Stimulated activated memory B cell treated with anti-CD40 and anti-IgM and Interleukin-4, amounts not matched to agents 10 μg/mL and 1 μg/mL and 100 μg/mL, for 72 hours (primary cell): ENCODE results near the gene SLC35A2.
"Not testable (repeated sequence)": the region's sequence is repeated elsewhere in the genome, so short reads cannot be mapped to it uniquely, and the experiment has no call there.

ENCODE experiments used
- ATAC-seq: fragments of 150-1000 bp; cut with Tn5 transposase; 2 replicates; pipeline ENCODE4 v1.10.0; 2021
- H3K27ac Mint-ChIP-seq: one replicate; pipeline ENCODE4 v1.8.0; 2022; ENCODE audit warnings: mild to moderate bottlenecking, mixed read lengths
- H3K27me3 Mint-ChIP-seq: one replicate; pipeline ENCODE4 v1.8.0; 2022; ENCODE audit warnings: mixed read lengths
- H3K36me3 Mint-ChIP-seq: one replicate; pipeline ENCODE4 v1.8.0; 2022; ENCODE audit warnings: mixed read lengths
- H3K4me1 Mint-ChIP-seq: one replicate; pipeline ENCODE4 v1.8.0; 2022; ENCODE audit warnings: mixed read lengths
- H3K4me3 Mint-ChIP-seq: one replicate; pipeline ENCODE4 v1.8.0; 2022; ENCODE audit warnings: mild to moderate bottlenecking, moderate library complexity, mixed read lengths
- H3K9me3 Mint-ChIP-seq: one replicate; pipeline ENCODE4 v1.8.0; 2022; ENCODE audit warnings: mixed read lengths

SLC35A2 gene

GRCh38 chrX:48897625-48898306, 13.7 kb downstream of the SLC35A2 start, which contains the start of the genes PQBP1 and TIMM17B:
PQBP1 (plus strand) TSS chrX:48897930; CDS start chrX:48898510, 580 bp downstream.
TIMM17B (minus strand) TSS chrX:48897768; CDS start chrX:48897749, 19 bp downstream.
- Mint-ChIP-seq H3K36me3 (peaks cover 8% of the 10 kb centered on the region), H3K9me3 (no peaks in the 10 kb centered on the region), H3K27me3 (no peaks in the 10 kb centered on the region), H3K27ac (peak within 1 kb of the TSS; percentile 84), H3K4me3 (peak within 1 kb of the TSS; percentile 84), H3K4me1 (peaks cover 20% of the 10 kb centered on the region)
- peak; percentile 96 for ATAC-seq

DNA sequence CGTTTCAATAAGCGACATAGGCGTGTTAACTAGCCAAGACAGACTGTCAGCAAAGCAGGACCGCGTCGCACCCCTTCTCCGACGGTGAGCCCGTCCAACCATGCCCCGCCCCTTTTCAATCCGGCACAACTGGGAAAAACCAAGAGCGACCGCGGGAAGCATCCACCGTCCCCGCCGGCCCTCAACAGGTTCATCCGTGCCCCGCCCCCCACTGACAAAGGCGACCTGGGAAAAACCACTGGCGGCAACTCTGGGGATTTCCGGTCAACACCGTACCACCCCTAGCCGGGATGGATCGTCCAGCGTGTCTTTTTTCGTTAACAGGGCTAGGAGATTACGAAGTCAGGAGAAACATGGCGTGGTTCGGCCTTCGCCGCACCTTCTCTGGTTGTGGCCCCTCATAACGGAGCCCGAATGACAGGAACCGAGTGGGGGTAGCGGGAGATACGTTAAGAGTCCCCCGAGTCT, 14.3 kb downstream of the SLC35A2 start:
- Mint-ChIP-seq H3K9me3 (no peaks in the 10 kb centered on the region), H3K4me3 (peak overlapping the region; percentile 84)
- peak; percentile 24 for ATAC-seq

GRCh38 chrX:48896611-48897011, 14.8 kb downstream of the SLC35A2 start:
- H3K27me3 Mint-ChIP-seq: no peaks in the 10 kb centered on the region
- H3K4me3 Mint-ChIP-seq: peak overlapping the region; percentile 84
- H3K4me1 Mint-ChIP-seq: peaks cover 20% of the 10 kb centered on the region
- H3K36me3 Mint-ChIP-seq: no peaks in the 10 kb centered on the region
- peak overlapping the region; percentile 84 for H3K27ac Mint-ChIP-seq
- no peak for ATAC-seq
- H3K9me3 Mint-ChIP-seq: no peaks in the 10 kb centered on the region

More for the DNA sequence above, 14.3 kb downstream of the SLC35A2 start:
- H3K27me3 Mint-ChIP-seq: no peaks in the 10 kb centered on the region
- peaks cover 6% of the 10 kb centered on the region for H3K36me3 Mint-ChIP-seq
- peaks cover 20% of the 10 kb centered on the region for H3K4me1 Mint-ChIP-seq
- peak overlapping the region; percentile 84 for H3K27ac Mint-ChIP-seq

DNA sequence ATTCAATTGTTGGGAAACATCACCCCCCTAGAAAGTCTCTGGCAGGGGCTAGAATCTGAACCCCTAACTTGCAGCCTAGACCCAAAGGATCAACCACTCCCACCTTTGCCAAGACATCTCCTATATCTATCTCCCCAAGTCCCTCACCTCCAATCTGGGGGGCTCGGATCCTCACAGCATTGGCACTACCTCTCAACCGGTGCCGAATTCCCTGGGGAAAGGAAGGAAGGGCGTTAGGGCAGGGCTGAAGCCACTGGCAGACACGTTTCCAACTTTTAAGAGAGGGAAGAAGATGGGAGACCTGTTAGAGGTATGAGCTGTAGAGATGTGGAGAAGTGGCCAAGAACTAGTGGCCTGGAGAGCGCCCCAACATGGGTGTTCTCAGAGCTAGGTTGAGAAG, 16.6 kb downstream of the SLC35A2 start:
- Mint-ChIP-seq H3K9me3 (no peaks in the 10 kb centered on the region), H3K27ac (no peak overlapping the region), H3K4me1 (peaks cover 31% of the 10 kb centered on the region), H3K4me3 (no peak overlapping the region), H3K36me3 (no peaks in the 10 kb centered on the region), H3K27me3 (no peaks in the 10 kb centered on the region)
- no peak for ATAC-seq

DNA sequence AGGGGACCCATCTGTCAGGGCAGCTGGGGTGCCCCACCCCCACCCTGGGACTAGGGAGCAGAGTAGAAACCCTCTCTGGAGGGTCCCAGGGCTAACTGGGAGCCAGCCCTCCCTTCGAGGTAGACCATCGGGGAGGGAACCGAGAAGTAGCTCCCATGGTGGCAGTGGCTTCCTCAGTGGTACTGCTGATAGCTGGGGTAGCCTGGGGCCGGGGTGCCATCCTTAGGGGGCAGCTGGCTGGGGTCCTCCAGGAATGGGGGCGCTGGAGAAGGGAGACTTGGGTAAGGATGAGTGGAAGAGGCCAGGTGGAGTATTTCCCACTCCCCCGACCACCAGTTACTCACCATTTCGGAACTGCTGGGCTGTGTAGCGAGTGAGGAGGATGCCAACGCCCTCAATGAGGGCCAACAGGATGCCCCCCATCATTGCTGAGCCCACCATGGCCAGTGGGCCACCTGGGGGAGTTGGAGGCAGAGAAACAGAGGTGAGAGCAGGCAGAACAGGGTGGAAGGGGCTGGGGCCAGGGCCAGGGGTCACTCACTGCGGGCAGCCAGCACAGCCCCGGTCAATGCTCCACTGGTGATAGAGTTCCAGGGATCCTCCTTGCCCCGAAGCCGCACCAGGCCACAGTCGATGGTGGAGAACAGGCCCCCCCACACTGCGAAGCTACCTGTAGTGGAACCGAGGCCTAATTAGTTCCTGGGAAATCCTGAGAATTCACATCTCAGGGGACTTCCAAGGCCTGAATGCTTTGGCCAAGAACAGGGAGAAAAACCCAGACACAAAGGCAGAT, 17.7 kb downstream of the SLC35A2 start:
- no peak overlapping the region for H3K27ac Mint-ChIP-seq
- H3K4me3 Mint-ChIP-seq: no peak overlapping the region

GRCh38 chrX:48892896-48893295, 18.6 kb downstream of the SLC35A2 start:
- no peaks in the 10 kb centered on the region for H3K27me3 Mint-ChIP-seq
- ATAC-seq: no peak
- H3K36me3 Mint-ChIP-seq: no peaks in the 10 kb centered on the region
- H3K4me1 Mint-ChIP-seq: peaks cover 27% of the 10 kb centered on the region
- H3K27ac Mint-ChIP-seq: no peak overlapping the region
- no peaks in the 10 kb centered on the region for H3K9me3 Mint-ChIP-seq
- no peak overlapping the region for H3K4me3 Mint-ChIP-seq

More for the DNA sequence above, 17.7 kb downstream of the SLC35A2 start:
- ATAC-seq: no peak
- no peaks in the 10 kb centered on the region for H3K27me3 Mint-ChIP-seq
- H3K4me1 Mint-ChIP-seq: peaks cover 31% of the 10 kb centered on the region
- H3K36me3 Mint-ChIP-seq: no peaks in the 10 kb centered on the region
- no peaks in the 10 kb centered on the region for H3K9me3 Mint-ChIP-seq

DNA sequence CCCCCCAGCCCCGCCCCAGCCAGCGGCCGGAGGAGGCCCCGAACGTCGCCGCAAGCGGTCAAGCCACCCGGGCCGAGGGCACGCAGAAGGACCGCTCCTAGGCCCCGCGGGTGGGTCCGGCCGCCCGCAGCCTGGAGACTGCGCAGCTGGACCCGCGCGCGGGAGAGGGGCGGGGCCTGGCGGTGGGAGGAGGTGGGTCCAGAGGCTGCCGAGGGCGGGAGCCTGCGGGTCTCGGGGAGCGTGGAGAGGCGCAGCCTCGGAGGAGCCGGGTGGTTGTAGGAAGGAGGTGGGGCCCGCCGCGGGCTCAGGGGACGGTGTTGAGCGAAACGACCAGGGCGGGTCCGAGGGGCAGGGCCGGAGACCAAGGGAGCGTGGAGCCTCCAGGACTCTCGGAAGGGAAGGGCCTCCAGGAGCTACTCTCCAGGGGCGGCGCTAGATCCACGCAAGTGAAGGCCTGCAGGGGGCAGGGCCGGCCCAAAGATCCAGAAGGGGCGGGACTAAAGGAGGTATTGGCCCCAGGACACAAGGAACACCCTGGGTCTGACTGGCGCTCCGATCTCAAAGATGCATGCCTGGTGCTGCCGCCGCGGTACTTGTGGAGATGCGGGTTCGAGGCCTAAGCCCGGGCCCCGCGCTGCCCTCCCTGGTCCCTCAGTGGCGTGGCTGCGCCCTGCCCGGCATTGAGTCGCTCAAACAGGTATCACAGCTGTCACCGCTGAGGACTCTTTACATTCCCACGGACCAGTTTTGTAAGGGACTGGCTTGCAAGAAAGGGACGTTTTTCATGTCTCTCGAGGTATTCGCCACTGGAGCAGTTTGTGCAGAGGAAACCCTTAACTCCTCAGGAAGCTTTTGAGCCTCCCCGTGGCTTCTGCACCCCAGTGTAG, 19.8 kb downstream of the SLC35A2 start:
- Mint-ChIP-seq H3K4me3 (peak overlapping the region; percentile 74), H3K36me3 (no peaks in the 10 kb centered on the region), H3K27me3 (no peaks in the 10 kb centered on the region), H3K9me3 (no peaks in the 10 kb centered on the region), H3K27ac (no peak overlapping the region), H3K4me1 (peaks cover 22% of the 10 kb centered on the region)
- ATAC-seq: peak; percentile 94

- Mint-ChIP-seq H3K27ac (peak overlapping the region; percentile 54), H3K27me3 (no peaks in the 10 kb centered on the region), H3K9me3 (no peaks in the 10 kb centered on the region), H3K36me3 (no peaks in the 10 kb centered on the region), H3K4me3 (peak overlapping the region; percentile 74), H3K4me1 (peaks cover 20% of the 10 kb centered on the region)
- peak; percentile 75 for ATAC-seq
Observed at GRCh38 chrX:48890934-48891401, 20.5 kb downstream of the SLC35A2 start.

DNA sequence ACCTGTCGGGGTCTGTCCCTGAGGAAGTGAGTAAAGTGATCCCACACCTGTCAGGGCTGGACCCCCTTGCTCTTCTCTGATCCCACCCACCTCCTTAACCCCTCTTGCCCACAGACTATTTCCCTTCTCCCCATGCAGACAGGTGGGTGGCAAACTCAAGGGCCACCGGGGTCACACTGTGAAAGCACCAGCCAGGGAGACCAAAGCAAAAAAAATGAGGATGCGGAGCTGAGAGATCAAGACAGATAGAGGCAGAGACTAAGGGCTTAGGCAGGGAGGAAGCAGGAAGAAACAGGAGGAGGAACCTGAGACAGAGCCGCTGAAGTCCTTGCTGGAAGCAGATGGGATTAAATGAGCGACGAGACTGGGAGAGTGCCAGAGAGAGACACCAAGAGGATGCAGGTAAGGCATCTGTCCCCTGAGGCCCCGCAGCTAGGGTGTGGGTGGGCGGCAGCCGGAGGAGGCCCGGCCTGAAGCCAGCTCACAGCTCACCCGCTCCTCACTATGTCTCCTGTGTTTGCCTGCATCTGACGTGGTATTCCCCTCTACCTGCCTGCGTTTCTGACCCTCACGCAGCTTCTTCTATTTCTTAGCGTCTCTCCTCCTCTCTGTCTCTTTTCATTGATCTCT, 21.0 kb downstream of the SLC35A2 start:
- Mint-ChIP-seq H3K27ac (peak overlapping the region; percentile 54), H3K36me3 (no peaks in the 10 kb centered on the region), H3K27me3 (no peaks in the 10 kb centered on the region), H3K4me3 (peak overlapping the region; percentile 74), H3K9me3 (no peaks in the 10 kb centered on the region), H3K4me1 (peaks cover 17% of the 10 kb centered on the region)
- ATAC-seq: peak; percentile 6

- H3K36me3 Mint-ChIP-seq, H3K9me3 Mint-ChIP-seq, ATAC-seq, H3K27ac Mint-ChIP-seq, H3K27me3 Mint-ChIP-seq, H3K4me3 Mint-ChIP-seq: not testable (repeated sequence)
- peaks cover 11% of the 10 kb centered on the region for H3K4me1 Mint-ChIP-seq
Observed at GRCh38 chrX:48886586-48886985, 24.9 kb downstream of the SLC35A2 start.

- no peak for ATAC-seq
- H3K9me3 Mint-ChIP-seq: no peaks in the 10 kb centered on the region
- no peak overlapping the region for H3K27ac Mint-ChIP-seq
- no peak overlapping the region for H3K4me3 Mint-ChIP-seq
- H3K27me3 Mint-ChIP-seq: no peaks in the 10 kb centered on the region
- no peaks in the 10 kb centered on the region for H3K4me1 Mint-ChIP-seq
- no peaks in the 10 kb centered on the region for H3K36me3 Mint-ChIP-seq
Observed at GRCh38 chrX:48883729-48884128, 27.7 kb downstream of the SLC35A2 start.

DNA sequence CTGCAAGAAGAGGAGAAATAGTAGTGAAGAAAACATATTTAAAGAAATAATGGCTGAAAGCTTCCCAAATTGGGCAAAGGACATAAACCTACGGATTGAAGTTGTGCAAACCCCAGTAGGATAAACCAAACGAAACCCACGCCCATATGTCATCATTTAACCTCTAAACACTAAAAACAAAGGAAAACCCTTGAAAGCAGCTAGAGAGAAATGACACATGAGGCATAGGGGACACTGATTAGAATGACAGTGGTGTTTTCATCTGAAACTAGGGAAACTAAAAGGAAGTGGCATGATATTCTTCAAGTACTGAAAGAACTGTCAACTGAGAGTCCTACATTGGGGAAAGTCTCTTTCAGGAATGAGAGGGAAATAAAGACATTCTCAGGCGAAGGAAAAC, 34.5 kb downstream of the SLC35A2 start:
- H3K36me3 Mint-ChIP-seq, H3K27me3 Mint-ChIP-seq, H3K9me3 Mint-ChIP-seq, H3K4me1 Mint-ChIP-seq, ATAC-seq, H3K4me3 Mint-ChIP-seq, H3K27ac Mint-ChIP-seq: not testable (repeated sequence)

DNA sequence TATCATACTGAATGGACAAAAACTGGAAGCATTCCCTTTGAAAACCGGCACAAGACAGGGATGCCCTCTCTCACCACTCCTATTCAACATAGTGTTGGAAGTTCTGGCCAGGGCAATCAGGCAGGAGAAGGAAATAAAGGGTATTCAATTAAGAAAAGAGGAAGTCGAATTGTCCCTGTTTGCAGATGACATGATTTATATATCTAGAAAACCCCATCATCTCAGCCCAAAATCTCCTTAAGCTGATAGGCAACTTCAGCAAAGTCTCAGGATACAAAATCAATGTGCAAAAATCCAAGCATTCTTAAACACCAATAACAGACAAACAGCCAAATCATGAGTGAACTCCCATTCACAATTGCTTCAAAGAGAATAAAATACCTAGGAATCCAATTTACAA, 39.4 kb downstream of the SLC35A2 start:
- ATAC-seq, H3K36me3 Mint-ChIP-seq, H3K27ac Mint-ChIP-seq, H3K27me3 Mint-ChIP-seq, H3K4me3 Mint-ChIP-seq, H3K4me1 Mint-ChIP-seq, H3K9me3 Mint-ChIP-seq: not testable (repeated sequence)

GRCh38 chrX:48864210-48864609, 47.2 kb downstream of the SLC35A2 start:
- H3K4me3 Mint-ChIP-seq: no peak overlapping the region
- no peaks in the 10 kb centered on the region for H3K4me1 Mint-ChIP-seq
- no peak for ATAC-seq
- no peaks in the 10 kb centered on the region for H3K27me3 Mint-ChIP-seq
- no peaks in the 10 kb centered on the region for H3K9me3 Mint-ChIP-seq
- H3K36me3 Mint-ChIP-seq: no peaks in the 10 kb centered on the region
- no peak overlapping the region for H3K27ac Mint-ChIP-seq
